HG03457 (cell line): ENCODE results near the gene CDK15.

Experiments
- ATAC-seq: cut with Tn5 transposase; IDR thresholded peaks from one replicate; pipeline ENCODE4 v1.9.1; 2021; ENCODE audit warnings: moderate number of reproducible peaks; ENCODE audit not compliant: unreplicated experiment

Gene CDK15

GRCh38 chr2:201859949-201860348, 53.6 kb downstream of the CDK15 start:
- ATAC-seq, result no peak

- no peak for ATAC-seq
Measured at GRCh38 chr2:201860636-201861066, 54.3 kb downstream of the CDK15 start.

GRCh38 chr2:201862843-201863242, 56.5 kb downstream of the CDK15 start:
- ATAC-seq, result no peak

GRCh38 chr2:201866643-201867473, 60.5 kb downstream of the CDK15 start:
- ATAC-seq, result no peak

- no peak for ATAC-seq
Measured at GRCh38 chr2:201871471-201871870, 65.1 kb downstream of the CDK15 start.

- ATAC-seq, result no peak
Measured at GRCh38 chr2:201872591-201872990, 66.3 kb downstream of the CDK15 start.

- no peak for ATAC-seq
Measured at GRCh38 chr2:201879996-201880395, 73.7 kb downstream of the CDK15 start.

GRCh38 chr2:201880579-201880978, 74.2 kb downstream of the CDK15 start:
- ATAC-seq, result no peak

- peak; percentile 46 for ATAC-seq
Measured at GRCh38 chr2:201880993-201881611, 74.8 kb downstream of the CDK15 start.

- no peak for ATAC-seq
Measured at GRCh38 chr2:201881741-201882140, 75.4 kb downstream of the CDK15 start.

- ATAC-seq, result no peak
Measured at GRCh38 chr2:201882353-201883090, 76.2 kb downstream of the CDK15 start.

- ATAC-seq, result no peak
Measured at GRCh38 chr2:201883606-201884369, 77.5 kb downstream of the CDK15 start.

GRCh38 chr2:201886504-201886903, 80.2 kb downstream of the CDK15 start:
- no peak for ATAC-seq

- no peak for ATAC-seq
Measured at GRCh38 chr2:201887773-201888425, 81.6 kb downstream of the CDK15 start.

- ATAC-seq, result no peak
Measured at GRCh38 chr2:201888426-201888800, 82.1 kb downstream of the CDK15 start.

GRCh38 chr2:201890453-201890852, 84.1 kb downstream of the CDK15 start:
- ATAC-seq, result no peak

GRCh38 chr2:201891676-201892075, 85.3 kb downstream of the CDK15 start:
- ATAC-seq, result no peak

- ATAC-seq, result no peak
Measured at GRCh38 chr2:201892516-201892915, 86.2 kb downstream of the CDK15 start.

- ATAC-seq, result no peak
Measured at GRCh38 chr2:201900362-201900761, 94.0 kb downstream of the CDK15 start.

- no peak for ATAC-seq
Measured at GRCh38 chr2:201901786-201902185, 95.4 kb downstream of the CDK15 start.
